Measurements from ENCODE around the gene LTA4H.

The LTA4H gene

DNA sequence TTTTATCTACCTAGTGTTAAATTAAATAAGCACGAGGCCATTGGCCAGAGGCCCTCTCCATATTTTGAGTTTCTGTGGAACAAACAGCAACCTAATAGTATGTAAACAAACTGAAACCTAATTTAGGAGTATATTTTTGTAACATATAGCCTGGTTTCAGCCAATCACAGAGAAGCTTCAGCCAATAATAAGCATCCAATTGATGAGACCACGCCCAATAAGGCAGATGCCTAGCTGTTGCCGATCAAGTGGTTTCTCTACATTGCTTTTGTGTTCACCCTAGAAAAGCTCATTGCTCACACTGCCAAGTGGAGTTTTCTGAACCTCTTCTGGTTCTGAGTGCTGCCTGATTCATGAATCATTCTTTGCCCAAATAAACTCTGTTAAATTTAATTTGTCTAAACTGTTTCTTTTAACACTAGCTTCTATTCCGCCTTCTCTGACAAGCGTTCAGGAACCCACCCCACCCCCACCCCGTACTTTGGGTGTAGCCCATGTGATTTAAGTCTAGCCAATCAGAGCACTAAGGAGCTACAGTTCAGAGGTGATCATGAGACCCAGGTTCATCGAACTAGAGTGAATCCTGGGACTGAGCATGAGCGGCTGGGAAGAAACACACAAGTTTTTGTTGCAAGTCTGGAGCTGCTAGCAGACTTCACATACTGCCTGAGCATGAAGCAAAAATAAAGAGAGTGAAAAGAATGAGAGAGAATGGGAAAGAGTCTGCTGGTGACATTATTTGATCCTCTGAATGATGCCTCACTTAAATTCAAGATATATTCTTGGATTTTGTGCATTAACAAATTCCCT lies 21.5 kb upstream of the LTA4H start:
- DNase-seq, result no peak

DNA sequence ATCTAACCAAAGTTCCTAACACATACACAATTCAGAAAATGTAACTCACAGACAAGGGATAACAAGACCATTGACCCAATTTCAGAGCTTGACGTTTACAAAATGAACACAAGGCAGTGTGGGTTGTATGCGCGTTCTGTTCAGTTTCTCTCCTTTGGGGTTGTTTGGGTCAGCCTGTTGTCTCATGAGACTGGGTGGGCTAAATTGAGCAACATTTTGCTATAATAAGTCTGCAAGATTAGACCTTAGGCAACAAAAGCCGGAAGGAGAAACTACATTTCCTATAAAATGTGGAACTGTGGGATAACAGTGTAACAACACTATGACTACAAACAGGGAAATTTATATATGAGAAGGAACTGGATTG lies 18.8 kb upstream of the LTA4H start:
- no peak for DNase-seq

DNA sequence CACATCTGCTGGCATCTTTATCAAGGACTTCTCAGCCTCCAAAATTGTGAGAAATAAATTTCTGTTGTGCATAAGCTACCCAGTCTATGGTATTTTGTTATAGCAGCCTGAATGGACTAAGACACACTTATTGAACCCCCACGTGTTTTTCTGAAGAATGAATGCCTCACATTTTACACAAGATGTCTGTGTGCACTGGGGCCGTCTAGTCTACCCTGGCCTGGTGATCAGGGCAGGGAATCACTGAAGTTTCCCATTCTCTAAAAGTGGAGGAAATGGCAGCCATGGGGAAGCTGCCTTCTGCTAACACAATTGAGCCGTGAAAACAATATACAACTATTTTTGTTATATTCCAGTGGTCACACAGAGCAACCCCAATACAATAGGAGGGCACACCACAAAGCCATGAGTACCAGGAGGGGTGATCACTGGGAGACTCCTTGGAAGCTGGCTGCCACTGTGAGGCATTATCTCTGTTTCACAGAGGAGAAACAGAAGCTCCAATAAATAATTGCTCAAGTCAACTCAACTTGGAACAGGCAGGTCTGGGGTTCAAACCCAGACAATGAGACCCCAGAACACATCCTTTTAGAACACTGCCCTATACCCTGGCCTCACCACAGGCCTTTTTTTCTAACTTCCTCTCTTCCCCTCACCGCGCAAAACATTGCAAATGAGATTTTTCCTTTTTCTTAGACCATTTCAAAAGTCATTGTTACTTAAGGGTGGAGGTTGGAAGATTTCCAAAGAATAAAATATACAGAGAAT lies 18.3 kb upstream of the LTA4H start:
- DNase-seq, result no peak

- DNase-seq, result no peak
Observed at GRCh38 chr12:96051756-96052485, 16.5 kb upstream of the LTA4H start.

- DNase-seq, result no peak
Observed at GRCh38 chr12:96050139-96050538, 14.8 kb upstream of the LTA4H start.

DNA sequence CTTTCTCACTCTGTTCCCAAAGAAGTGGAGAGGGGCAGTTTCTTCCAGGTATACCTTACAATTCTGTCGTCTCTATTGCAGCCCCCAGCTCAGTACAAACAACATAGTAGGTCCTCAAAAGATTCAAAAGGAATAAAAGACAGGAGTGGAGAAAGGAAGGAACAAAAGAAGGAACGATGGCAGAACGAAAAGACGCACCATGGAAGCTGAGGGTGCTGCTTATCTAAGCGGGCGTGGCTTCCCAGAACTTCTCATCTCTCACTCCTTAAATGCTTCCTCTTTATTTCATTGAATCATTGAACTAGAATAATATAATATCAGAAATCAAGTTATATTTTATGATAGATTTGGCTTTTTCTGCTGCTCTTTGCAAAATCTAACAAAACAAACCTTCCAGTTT lies 13.7 kb upstream of the LTA4H start:
- DNase-seq, result no peak

- DNase-seq, result no peak
Observed at GRCh38 chr12:96048393-96048969, 13.1 kb upstream of the LTA4H start.

GRCh38 chr12:96047229-96048211 lies 12.1 kb upstream of the LTA4H start:
- peak; percentile 89 for DNase-seq

- DNase-seq, result no peak
Observed at GRCh38 chr12:96046543-96047228, 11.3 kb upstream of the LTA4H start.

DNA sequence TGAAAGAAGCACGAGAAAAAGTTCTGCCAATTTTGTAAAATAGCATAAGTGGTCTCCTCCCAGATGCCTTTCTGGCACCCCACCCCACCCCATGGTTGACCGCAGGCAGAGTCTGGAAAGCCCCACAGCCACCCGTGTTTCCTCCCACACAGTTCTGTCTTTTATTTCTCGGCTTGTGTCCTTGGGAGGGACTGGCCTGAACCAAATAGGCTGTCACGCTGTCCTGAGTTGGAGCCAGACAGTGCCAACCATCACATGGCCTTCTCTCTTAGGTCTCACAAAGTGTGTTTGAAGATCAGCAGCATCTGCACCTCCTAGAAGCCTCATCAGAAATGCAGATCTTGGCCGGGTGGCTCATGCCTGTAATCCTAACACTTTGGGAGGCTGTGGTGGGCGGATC lies 10.2 kb upstream of the LTA4H start:
- DNase-seq, result no peak

DNA sequence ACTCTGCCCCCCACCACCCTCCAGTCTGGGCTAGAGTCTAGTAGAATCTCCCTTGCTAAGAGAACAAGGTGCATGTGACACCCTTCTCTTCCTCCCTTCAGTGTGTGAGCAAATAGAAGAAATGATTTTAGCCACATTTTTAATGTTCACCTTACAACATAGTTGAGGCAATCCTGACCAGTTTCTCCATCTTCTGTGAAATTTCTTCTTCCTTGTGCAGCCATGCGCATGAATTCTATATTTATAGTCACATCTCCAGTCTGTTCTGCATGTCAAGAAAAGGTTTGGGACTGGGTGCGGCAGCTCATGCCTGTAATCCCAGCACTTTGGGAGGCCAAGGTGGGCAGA lies 9.5 kb upstream of the LTA4H start:
- no peak for DNase-seq

DNA sequence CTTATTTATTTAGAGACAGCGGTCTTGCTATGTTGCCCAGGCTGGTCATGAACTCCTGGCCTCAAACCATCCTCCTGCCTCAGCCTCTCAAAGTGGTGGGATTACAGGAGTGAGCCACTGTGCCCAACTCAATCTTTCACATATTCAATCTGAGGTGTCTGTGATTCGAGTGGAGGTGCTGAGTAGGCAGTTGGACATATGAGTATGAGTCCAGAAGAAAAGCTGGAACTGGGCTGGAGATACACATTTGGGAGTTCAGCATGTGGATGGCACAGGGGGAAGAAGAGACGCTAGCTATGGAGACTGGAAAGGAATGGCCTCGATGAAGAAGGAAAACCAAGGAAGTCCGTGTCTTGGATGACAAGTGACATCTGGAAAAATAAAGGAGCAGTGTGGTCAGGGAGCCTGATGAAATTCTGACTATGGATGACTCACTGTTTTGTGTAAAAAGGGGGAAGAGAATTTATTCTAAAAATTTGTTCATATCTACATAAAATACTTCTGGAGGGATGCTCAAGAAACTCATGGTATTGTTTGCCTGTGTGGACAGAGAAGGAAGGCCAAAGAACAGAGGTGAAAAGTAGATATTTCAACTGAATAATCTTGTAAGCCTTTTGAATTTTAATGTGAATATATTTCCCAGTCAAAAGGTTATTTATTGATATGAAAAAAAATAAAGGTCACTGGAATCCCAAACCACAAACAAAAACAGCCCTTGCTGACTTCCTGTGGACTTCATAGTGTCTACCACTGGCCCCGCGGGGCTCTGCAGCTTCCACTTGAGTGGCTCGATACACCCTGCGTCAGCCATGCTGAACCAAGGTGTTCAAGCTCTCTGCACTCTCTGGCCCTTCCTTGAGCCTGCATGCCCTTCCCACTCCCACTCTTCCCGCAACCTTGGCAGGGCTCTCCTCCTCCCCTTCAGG lies 8.9 kb upstream of the LTA4H start:
- DNase-seq, result no peak

GRCh38 chr12:96041181-96041580 lies 5.8 kb upstream of the LTA4H start:
- DNase-seq, result no peak

GRCh38 chr12:96040305-96041133 lies 5.1 kb upstream of the LTA4H start:
- DNase-seq, result no peak

GRCh38 chr12:96039516-96039915 lies 4.1 kb upstream of the LTA4H start:
- DNase-seq, result no peak

GRCh38 chr12:96036765-96037455 lies 1.5 kb upstream of the LTA4H start:
- DNase-seq, result no peak

DNA sequence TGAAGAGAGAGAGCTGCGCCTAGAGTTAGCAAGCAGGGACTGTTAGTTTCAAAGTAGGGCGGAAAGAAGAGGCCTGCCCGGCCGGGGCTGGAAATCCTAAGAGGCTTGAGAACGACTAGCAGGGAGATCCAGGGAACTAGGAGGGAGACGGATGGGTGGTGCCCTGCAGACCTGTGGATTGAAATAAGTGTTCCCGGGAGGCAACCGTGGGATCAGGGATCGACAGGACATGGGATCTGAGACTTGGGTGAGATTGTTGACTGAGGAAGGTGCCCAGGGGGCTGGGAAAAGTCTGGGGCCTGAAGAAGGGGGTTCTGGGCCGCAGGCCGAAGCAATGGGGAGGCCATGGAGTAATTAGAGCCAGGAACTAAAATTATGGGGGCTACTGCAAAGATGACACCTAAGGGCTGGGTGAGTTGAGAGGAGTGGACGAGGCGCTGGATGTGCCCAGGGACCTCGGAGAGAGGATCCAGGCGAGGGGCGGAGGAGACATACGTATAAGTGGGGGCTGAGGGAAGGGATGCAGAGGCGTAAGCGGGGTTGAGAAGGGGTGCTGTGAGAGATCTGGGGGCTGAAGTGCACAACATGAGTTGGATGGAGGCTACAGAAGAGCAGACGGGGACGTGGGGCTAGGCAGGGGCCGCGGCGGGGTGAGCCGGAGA lies 635 bp downstream of the LTA4H start:
- DNase-seq, result peak; percentile 58

Data from NCI-H1105 treated with DMSO at 0.1 percent for 48 hours (cell line).